H7 (cell line): Measurements from ENCODE around the gene NEAT1. TPM values are rescaled to one million over a fixed set of nuclear protein-coding genes. Genes with fewer than 3 reads are reported as not detected.
"Not testable (repeated sequence)": the region's sequence is repeated elsewhere in the genome, so short reads cannot be mapped to it uniquely, and the experiment has no call there.

Experiments
- DNase-seq: peaks from one replicate; pipeline ENCODE4 v3.0.0; 2012
- H3K27me3 ChIP-seq: 2 replicates; pipeline ENCODE4 v1.6.0; 2011; ENCODE audit warnings: mild to moderate bottlenecking, low read length; ENCODE audit not compliant: control insufficient read depth, insufficient read depth
- H3K36me3 ChIP-seq: replicated peaks from 2 replicates; pipeline ENCODE4 v1.5.1; 2011; ENCODE audit warnings: low read length; ENCODE audit not compliant: control insufficient read depth, insufficient read depth
- H3K4me3 ChIP-seq: 2 replicates; pipeline ENCODE4 v1.5.1; 2011; ENCODE audit warnings: low read depth, mild to moderate bottlenecking, control low read depth, low read length, moderate library complexity; ENCODE audit not compliant: insufficient read depth
- total RNA-seq: library from RNA; depleted of rRNA; stranded (reverse); fragments of >200 nt; shearing (Covaris generic); gene quantifications from 2 replicates; pipeline ENCODE4 v1.2.3, GENCODE V29; 2014

NEAT1 gene
- total RNA-seq, 1 experiment from 2014 or later = 6.4 TPM

DNA sequence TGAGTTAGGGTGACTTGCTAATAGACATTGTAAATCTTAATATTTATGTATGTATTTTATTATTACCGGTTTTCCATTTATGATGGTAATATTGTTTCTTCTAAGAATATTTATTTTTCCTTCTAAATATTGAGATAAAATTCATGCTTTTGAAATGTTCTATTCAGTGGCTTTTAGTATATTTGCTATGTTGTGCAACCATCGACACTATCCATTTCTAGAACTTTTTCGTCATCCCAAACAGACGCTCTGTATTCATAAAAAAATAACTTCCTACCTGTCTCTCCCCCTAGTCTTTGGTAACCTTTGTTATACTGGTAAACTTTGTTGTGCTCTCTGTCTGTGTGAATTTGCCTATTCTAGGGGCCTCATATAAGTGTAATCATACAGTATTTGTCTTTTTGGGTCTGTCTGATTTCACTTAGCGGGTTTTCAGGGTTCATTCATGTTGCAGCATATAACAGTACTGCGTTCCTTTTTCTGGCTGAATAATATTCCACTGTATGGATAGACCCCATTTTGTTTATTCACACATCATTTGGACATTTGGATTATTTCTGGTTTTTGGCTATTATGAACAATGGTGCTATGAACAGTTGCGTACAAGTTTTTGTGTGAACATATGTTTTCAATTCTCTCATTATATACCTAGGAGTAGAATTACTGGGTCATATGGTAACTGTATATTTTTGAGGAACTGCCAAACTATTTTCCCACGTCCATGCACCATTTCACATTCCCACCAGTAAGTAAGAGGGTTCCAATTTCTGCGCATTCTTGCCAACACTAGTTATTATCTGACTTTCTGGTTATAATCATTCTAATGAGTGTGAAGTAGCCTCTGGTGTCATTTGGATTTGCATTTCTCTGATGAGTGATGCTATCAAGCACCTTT is 15.9 kb downstream of the NEAT1 start:
- peaks cover 22% of the 10 kb centered on the region for H3K36me3 ChIP-seq
- H3K4me3 ChIP-seq = no peak overlapping the region
- no peaks in the 10 kb centered on the region for H3K27me3 ChIP-seq
- DNase-seq = no peak

- no peak for DNase-seq
- Histone ChIP-seq H3K36me3 (peaks cover 24% of the 10 kb centered on the region), H3K27me3 (no peaks in the 10 kb centered on the region), H3K4me3 (no peak overlapping the region)
Observed at GRCh38 chr11:65439331-65440181, 17.0 kb downstream of the NEAT1 start.

GRCh38 chr11:65440831-65441499 is 18.4 kb downstream of the NEAT1 start:
- no peak for DNase-seq
- Histone ChIP-seq H3K4me3 (no peak overlapping the region), H3K27me3 (no peaks in the 10 kb centered on the region), H3K36me3 (peaks cover 17% of the 10 kb centered on the region)

DNA sequence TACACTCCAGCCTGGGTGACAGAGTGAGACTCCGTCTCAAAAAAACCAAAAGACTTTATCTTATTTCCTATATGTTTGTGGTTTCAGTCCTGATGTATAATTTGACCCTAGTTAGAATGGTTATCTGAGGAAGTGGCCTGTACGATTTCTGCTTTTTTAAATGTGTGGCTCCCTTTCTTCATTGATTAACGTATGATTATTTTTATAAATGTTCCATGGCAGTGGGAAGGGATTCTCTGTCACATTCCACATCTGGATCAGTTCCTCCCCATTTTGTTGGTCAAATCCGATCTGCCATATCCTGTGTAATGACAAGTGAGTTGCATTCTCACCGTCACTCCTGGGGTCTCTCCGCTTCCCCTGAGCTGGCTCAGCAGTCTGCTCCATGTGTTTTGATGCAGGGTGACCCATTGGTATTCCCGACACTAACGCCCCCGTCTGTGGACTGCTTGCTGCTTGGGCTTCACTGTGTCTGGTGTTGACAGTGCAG is 20.3 kb downstream of the NEAT1 start:
- DNase-seq = no peak
- no peaks in the 10 kb centered on the region for H3K27me3 ChIP-seq
- H3K36me3 ChIP-seq = peaks cover 6% of the 10 kb centered on the region
- H3K4me3 ChIP-seq = no peak overlapping the region

- H3K4me3 ChIP-seq = no peak overlapping the region
- peaks cover 4% of the 10 kb centered on the region for H3K36me3 ChIP-seq
- H3K27me3 ChIP-seq = no peaks in the 10 kb centered on the region
- DNase-seq = no peak
Observed at GRCh38 chr11:65444314-65445051, 21.9 kb downstream of the NEAT1 start.

- no peak overlapping the region for H3K4me3 ChIP-seq
- H3K36me3 ChIP-seq = peaks cover 4% of the 10 kb centered on the region
- DNase-seq = no peak
- no peaks in the 10 kb centered on the region for H3K27me3 ChIP-seq
Observed at GRCh38 chr11:65445101-65445603, 22.6 kb downstream of the NEAT1 start.

DNA sequence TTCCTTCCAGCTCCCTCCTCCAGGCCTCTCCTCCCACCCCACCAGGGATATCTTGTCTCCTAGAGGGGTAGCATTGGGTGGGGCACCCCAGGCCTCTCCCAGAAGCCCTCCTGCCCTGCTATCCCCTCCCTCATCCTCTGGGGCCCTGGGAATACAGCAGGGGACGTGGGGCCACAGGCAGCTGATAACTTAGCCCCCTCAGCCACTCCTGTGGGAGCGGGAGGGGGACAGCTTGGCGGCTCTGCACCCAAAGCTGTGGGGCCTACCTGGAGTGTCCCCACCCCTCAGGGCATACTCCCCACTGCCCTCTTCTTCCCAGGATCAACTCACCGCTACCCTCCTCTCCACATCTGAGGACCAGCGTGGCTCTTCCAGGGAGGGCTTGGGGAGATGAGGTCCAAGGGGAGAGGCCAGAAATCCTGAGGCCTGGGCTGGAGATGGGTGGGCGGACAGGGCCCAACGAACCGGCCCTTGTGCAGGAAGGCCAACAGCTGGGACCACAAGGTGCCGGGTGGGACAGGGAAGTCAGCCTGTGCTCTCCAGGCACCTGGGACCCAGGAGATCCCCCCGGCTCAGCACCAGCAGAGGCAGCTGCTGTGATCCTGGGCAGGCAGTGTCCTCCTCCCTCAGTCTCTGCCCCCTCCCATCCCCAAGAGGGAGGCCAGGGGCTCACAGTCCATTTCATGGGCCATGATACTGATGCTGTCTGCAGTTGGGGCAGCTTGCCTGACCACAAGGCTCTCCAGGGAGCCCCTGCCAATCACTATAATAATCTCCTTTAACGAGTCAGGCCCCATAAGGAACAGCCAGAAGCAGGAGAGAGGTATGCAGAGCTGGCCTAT is 23.2 kb downstream of the NEAT1 start:
- Histone ChIP-seq H3K27me3 (no peaks in the 10 kb centered on the region), H3K36me3 (peaks cover 4% of the 10 kb centered on the region), H3K4me3 (no peak overlapping the region)
- DNase-seq = no peak

- Histone ChIP-seq H3K27me3 (no peaks in the 10 kb centered on the region), H3K4me3 (no peak overlapping the region), H3K36me3 (peaks cover 4% of the 10 kb centered on the region)
- no peak for DNase-seq
Observed at GRCh38 chr11:65446446-65447277, 24.1 kb downstream of the NEAT1 start.

DNA sequence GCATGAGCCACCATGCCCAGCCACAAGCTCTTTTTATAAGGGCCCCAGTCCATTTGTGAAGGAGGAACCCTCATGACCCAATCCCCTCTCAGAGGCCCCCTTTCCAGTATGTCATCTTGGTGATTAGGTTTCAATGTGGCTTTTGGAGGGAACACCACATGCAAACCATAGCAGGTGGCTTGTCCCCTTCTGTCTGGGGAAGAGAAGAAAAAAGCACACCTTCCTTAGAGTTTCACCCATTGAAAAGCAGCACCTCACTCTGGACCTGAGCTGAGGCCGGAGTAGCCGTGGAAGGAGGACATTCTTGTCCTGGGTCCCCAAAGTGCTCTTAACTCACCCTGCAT is 25.4 kb downstream of the NEAT1 start:
- no peaks in the 10 kb centered on the region for H3K27me3 ChIP-seq
- no peak overlapping the region for H3K4me3 ChIP-seq
- no peak for DNase-seq
- peaks cover 4% of the 10 kb centered on the region for H3K36me3 ChIP-seq

GRCh38 chr11:65448418-65449105 is 26.0 kb downstream of the NEAT1 start:
- no peaks in the 10 kb centered on the region for H3K27me3 ChIP-seq
- H3K36me3 ChIP-seq = peaks cover 4% of the 10 kb centered on the region
- peak; percentile 57 for DNase-seq
- no peak overlapping the region for H3K4me3 ChIP-seq

DNA sequence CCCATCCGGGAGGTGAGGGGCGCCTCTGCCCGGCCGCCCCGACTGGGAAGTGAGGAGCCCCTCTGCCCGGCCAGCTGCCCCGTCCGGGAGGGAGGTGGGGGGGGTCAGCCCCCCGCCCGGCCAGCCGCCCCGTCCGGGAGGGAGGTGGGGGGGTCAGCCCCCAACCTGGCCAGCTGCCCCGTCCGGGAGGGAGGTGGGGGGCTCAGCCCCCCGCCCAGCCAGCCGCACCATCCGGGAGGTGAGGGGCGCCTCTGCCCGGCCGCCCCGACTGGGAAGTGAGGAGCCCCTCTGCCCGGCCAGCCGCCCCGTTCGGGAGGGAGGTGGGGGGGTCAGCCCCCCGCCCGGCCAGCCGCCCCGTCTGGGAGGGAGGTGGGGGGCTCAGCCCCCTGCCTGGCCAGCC is 28.7 kb downstream of the NEAT1 start:
- not testable (repeated sequence) for DNase-seq, H3K36me3 ChIP-seq, H3K4me3 ChIP-seq
- peaks cover 11% of the 10 kb centered on the region for H3K27me3 ChIP-seq

- peaks cover 17% of the 10 kb centered on the region for H3K27me3 ChIP-seq
- H3K36me3 ChIP-seq, H3K4me3 ChIP-seq, DNase-seq: not testable (repeated sequence)
Observed at GRCh38 chr11:65452259-65452658, 29.7 kb downstream of the NEAT1 start.
